Tibial nerve (tissue), 3 donors: ENCODE data around the gene AFG1L.

Source experiments
- CTCF ChIP-seq, 5 experiments: fragments of 200-600 bp in 3 of 5; fragments of 450-650 bp in 2 of 5; sonication (generic) in 3 of 5; IDR thresholded peaks; one replicate each; pipeline ENCODE4 v1.5.1; 2016 to 2019; ENCODE audit warnings: antibody characterized with exemption in 5 of 5, mild to moderate bottlenecking in 3 of 5, moderate library complexity in 2 of 5
- POLR2A ChIP-seq, 2 donors: fragments of 450-650 bp; IDR thresholded peaks; one replicate each; pipeline ENCODE4 v1.6.1; 2017; ENCODE audit warnings: antibody characterized with exemption in 2 of 2, mild to moderate bottlenecking in 2 of 2, moderate library complexity in 2 of 2

DNA sequence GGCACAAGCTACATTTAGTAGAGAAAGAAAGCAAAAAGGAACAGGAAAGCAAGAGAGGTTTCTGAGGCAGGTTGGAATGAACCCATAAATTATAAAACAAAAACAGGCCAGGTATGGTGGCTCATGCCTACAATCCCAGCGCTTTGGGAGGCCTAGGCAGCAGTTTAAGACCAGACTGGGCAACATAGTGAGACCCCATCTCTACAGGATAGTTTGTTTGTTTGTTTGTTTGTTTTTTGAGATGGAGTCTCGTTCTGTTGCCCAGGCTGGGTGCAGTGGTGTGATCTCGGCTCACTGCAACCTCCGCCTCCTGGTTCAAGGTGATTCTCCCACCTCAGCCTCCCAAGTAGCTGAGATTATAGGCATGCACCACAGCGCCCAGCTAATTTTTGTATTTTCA lies 49.0 kb downstream of the AFG1L start:
- TF ChIP-seq CTCF (IDR thresholded peaks at IDR 0.05) = no peak
- TF ChIP-seq POLR2A (IDR thresholded peaks at IDR 0.05) = no peak
